ENCODE data around the gene SCNN1A.

SCNN1A gene

GRCh38 chr12:6383572-6384498, 8.5 kb upstream of the SCNN1A start, which contains the start of gene LTBR:
Gene LTBR, plus strand, starts transcription at chr12:6384162. Its CDS starts 197 bp downstream, at chr12:6384359.
- DNase-seq: peak; percentile 93

DNA sequence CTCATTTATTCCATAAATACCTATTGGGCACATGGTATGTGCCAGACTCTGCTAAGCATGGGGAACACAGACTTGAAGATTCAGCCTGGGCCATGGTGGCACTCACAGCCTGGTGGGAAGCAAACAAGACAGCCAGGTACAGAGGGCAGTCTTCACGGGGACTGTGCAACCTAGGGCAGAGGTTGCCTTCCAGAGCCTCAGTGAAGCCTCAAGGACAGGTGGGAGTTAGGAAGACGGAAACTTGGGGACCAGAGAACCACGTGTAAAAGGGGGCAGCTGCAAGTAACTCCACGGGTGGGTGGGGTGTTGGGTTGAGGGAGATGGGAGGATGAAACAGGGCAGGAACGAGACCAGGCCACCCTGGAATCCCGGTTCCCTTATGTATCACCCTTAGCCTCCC, 7.6 kb upstream of the SCNN1A start:
- DNase-seq: no peak

DNA sequence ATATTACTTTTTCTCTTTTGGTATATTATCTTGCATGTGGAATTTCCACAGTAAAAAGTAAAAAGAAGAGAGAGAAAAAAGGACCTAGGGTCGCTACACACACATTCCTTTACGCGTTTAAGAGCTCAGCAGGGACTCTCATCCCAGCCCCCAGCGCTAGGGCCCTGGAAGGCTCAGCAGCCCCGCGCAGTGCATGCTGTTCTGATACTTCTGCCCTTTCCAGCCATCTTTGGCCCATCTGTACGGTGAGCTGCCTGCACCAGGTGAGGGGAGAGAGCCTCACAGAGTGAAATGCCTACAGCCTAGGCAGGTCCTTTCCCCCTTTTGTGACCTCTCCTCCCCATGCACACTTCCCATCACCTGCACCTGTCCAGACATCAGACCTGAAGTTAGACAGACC, 7.0 kb upstream of the SCNN1A start:
- DNase-seq: no peak

DNA sequence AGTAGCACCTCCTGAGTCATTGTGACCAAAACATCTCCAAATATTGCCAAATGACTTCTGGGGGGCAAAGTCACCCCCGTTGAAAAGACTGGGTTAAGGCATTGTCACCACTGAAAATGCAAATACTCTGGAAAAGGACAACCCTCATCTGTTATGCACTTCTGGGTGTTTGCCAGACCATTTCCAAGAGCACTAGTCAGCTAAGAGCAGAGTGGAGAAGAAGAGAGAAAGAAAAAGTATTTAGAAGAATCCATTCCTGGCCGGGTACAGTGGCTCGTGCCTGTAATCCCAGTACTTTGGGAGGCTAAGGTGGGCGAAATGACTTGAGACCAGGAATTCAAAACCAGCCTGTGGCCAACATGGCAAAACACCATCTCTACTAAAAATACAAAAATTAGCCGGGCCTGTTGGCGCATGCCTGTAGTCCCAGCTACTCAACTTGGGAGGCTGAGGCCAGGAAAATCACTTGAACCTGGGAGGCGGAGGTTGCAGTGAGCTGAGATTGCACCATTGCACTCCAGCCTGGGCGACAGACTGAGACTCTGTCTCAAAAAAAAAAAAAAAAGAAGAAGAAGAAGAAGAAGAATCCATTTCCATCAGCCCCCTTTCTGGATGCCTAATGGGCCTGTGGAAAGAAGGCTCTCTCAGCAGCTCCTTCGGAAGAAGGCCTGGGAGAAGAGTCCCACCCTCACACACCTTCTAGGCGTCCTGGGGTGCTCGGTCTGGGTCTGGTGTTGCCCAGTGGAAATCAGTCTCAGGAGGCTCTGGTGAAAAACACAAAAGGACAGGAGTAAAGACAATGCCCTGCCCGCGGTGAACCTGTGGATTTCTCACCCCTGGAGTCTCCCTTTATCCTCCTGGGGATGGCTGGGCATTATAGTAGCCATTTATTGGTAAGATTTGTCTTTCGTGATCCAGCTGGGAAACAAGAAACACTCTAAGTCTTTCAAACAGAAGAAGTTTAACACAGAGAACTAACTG, 5.1 kb upstream of the SCNN1A start:
- peak; percentile 48 for DNase-seq

DNA sequence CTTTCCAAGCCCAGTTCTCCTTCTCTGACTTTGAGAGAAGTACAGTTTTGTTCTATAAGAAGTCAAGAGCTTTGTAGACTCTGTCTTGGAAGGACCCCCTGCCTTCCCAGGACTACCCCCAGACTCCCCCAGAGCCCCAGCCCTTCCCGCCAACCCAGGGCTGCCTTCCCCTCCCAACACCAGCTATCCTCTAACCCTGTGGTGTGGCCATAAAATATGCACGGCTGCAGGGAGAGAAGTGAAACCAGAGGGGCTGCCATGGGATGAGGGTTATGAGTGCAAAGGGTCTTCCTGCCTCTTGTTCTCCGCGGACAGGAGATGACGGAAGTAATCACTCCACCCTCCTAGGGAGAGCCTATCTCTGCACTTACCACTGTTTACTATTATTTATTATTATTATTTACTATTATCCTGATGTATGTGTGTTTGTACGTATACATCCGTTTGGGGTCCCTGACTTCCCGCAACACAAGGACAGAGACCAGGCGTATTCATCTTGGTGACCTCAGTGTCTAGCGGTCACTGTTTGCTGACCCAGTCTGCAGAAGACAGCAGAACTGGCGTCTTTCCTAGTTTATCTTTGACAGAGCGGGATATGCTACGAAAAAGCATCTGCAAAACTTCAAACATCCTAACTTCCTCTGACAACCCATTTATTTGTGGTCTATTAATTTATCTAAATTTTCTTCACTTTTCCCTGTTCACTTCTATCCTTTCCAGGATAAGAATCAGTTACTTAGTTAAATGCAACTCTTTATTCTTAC, 3.5 kb upstream of the SCNN1A start:
- no peak for DNase-seq

DNA sequence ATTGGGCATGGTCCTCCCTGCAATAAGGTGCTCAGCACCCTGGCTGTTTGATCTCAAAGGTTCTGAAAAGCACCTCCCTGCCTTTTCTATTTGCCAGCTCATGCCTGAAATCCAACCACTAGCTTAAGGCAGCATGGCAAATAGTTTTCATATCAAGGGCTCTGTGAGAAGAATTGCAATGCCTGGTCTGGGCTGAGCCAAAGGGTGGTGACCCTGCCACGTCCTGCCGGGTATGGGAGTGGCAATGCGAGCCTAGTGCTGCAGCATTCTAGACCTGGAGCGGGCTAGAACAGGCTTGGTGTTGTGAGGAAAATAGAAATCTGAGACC, 2.3 kb upstream of the SCNN1A start:
- no peak for DNase-seq

DNA sequence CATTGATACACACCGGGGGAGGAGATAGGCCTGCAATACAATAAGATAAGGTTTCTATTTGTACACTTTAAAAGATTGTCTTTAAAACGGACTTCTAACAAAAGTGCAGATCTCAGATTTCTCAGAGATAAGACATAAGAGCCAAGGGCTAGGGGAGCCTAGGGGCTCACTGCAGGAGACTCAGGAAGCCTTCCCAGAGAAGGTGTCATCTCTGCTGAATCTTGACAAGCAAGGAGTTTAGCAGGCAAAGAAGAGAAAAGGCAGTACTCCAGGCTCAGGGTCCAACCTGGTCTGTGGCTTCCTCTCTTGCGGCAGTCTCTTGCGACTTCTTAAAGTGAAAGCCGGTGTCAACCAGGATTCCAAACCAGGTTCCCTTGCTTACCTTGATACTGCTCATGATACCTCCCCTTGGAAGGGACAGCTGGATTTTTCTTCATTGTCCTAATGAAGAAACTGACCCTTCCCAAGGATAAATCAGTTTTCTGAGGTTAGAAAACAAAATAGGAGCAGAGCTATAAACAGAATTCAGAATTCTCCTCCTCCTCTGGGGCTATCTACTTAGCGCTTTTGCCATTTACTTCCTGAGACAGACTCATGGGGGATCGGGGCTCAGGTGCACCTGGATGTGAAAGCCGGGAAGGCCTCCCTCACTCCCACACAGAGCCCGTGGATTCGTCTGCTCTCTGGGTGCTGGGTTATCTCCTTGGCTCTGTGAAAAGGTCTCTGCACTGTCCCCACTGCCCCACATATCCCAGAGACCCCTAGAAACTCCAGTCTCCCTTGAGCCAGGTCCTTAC, 1.7 kb upstream of the SCNN1A start:
- no peak for DNase-seq

- peak; percentile 58 for DNase-seq
These were observed 911 bp upstream of the SCNN1A start for GRCh38 chr12:6376079-6376869.

GRCh38 chr12:6374786-6375160, 590 bp downstream of the SCNN1A start:
- DNase-seq: no peak

- no peak for DNase-seq
These were observed 1.2 kb downstream of the SCNN1A start for GRCh38 chr12:6374028-6374785.

DNA sequence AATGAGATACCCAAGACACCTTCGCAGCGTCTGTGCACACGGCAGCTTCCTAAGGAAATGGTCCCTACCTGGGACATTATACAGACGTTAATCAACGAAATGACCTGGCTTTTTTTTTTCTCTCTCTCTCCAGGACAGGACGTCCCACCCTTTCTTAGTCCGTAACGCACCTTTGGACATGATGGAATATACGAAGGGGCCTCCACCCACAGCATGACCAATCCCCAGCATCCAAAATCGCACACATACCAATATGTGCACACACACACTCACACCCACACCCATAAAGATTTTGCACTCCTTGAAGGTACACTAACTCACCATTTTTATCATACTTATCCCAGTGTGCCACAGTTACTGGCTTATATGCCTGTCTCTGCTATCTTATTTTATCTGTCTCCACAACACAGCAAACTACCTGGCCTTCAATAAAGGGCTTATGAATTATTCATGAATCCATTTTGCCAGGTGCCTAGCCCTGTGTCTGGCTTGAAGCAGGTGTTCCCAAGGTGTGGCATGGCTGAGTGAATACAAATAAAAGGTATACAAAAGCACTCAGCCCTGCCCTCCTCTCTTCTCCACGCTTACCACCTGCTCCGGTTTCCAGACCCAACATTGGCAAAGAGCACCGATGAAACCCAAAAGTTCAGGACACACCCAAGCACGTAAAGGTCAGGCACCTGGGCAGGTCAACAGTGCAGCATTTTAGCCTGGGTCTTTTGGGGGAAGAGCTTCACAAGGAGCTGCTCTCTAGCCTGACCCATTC, 2.2 kb downstream of the SCNN1A start:
- no peak for DNase-seq

DNA sequence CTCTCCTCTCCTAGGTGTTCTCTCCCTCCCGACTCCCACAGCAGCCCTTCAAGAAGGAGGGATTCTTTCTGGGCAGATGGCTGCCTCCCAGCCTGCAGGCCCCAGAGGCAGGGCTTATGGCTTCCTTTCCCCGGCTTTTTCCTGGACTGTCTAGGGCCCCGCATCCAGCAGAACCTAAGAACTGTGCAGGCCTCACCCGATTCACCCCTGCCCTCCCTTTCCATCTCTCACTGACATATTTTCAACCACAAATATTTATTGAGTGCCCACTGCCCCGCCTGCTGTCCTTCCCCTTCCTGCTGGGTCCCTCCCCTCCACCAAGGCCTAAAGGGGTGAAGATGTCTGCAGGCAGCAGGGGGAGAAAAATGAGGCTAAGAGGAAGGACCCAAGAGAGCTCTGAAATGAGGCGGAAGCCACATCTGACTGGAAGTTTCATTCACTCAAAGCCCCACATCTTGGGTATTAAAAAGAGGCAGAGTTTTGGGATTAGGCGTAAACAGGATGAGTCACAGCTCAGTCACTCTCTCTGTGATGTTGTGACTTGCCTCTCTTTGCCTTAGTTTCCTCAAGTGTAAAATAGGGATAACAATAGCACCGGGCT, 2.9 kb downstream of the SCNN1A start:
- DNase-seq: peak; percentile 94

- peak; percentile 77 for DNase-seq
These were observed 4.2 kb downstream of the SCNN1A start for GRCh38 chr12:6370994-6371754.

GRCh38 chr12:6370576-6370935, 4.8 kb downstream of the SCNN1A start:
- no peak for DNase-seq

GRCh38 chr12:6369916-6370575, 5.3 kb downstream of the SCNN1A start:
- no peak for DNase-seq

DNA sequence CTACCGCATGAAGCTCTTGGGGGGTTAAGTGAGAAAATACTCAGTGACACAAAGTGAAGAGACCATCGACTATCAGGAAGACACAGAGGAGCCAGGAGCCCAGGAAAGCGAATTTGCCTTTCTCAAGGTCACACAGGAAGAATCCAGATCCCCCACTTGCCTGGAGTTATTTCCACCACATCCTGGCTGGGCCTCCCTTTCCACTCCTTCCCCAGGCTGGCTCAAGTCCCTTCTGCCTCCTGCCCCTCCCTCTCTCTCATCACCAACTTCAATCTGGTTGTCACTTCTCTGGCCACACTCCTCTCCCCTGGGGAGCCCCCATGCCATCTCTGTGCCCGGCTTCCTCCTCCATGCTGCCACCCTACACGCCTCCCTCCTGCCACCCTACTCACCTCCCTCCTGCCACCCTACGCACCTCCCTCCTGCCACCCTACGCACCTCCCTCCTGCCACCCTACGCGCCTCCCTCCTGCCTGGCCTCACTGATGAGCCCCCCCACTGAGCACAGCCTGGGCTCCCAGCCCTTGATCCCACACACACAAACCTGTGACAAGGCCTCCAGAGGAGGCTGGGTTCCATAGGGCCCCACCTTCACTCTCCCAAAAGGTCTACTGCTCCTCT, 6.3 kb downstream of the SCNN1A start:
- DNase-seq: no peak

Data from fibroblast of skin of right biceps (primary cell).